GM18868 (cell line): ENCODE results near the gene RAD51D.
"Not testable (repeated sequence)": the region's sequence is repeated elsewhere in the genome, so short reads cannot be mapped to it uniquely, and the experiment has no call there.

Experiments
- ATAC-seq: cut with Tn5 transposase; IDR thresholded peaks from one replicate; pipeline ENCODE4 v1.9.1; 2021; ENCODE audit warnings: mild to moderate bottlenecking, moderate library complexity; ENCODE audit not compliant: unreplicated experiment

Gene RAD51D

GRCh38 chr17:35142467-35142796 is 22.8 kb upstream of the RAD51D start:
- no peak for ATAC-seq

DNA sequence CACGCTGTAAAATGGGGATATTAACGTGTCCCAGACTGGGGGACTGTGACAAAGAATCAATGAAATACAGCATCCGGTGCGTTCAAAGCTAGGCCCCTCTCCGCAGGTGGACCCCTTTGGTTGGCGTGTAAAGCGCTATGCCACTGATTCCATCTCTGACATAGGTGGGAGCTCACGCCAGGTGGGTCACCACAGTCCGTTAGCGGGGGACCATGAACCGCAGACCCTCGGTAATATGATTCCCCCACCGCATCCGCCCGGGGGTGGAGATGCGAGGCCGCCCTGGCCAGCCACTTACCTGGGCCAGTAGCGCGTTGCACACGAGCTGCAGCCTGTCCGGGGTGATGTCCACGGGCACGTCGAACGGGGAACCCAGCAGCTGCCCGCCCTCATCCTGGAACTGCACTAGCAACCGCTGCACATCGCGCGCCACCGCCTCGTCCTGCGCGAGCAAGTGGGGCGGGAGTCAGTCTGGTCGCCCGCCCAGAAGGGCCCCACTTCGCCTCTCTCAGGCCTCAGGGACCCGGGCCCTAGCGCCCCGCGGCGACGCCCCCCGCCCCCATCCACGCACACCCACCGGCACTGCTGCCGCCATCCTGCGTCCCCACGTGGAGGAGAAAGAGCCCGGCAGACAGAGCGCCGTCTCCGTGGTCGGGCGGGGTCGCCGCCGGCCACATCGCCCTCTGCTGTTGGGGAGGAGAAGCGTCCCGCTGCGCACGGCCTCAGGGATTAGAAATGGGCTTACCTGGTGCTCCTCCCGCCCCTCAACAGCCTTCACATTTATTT is 22.2 kb upstream of the RAD51D start, which contains the start of gene NLE1:
Gene NLE1, minus strand, starts transcription at position 623 of the 786 bp plus-strand sequence. Its CDS starts 28 bp downstream, at position 595.
- ATAC-seq, result peak; percentile 92

DNA sequence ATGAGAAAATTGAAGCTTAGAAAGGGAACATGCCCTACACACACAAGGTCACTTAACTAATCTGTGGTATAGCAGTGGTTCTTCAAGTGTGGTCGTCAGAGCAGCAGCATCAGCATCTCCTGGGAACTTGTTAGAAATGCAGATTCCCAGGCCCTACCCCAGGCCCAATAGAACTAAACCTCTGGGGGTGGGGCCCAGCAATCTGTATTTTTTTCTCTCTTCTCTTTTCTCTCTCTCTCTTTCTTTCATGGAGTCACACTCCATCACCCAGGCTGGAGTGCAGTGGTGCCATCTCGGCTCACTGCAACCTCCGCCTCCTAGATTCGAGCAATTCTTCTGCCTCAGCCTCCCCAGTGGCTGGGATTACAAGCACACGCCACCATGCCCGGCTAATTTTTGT is 18.6 kb upstream of the RAD51D start:
- ATAC-seq, result no peak

DNA sequence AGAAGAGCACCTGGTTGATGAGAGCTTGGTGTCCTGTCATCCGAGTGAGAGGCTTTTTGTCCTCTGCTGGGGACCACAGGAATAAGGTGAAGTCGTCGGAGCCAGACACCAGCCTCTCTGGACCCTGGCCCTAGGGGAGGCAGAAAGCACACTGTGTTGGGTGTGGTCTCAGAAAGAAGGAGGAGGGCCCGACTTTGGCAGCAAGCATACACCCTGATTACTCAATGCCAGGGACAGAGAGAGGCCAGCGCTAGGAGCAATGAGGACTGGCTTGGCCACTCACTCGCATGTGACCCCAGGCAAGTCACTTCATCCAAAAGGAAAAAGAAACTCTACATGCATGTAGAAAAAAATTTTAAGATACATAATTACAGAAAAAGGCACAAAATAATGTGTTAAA is 15.7 kb upstream of the RAD51D start:
- no peak for ATAC-seq

DNA sequence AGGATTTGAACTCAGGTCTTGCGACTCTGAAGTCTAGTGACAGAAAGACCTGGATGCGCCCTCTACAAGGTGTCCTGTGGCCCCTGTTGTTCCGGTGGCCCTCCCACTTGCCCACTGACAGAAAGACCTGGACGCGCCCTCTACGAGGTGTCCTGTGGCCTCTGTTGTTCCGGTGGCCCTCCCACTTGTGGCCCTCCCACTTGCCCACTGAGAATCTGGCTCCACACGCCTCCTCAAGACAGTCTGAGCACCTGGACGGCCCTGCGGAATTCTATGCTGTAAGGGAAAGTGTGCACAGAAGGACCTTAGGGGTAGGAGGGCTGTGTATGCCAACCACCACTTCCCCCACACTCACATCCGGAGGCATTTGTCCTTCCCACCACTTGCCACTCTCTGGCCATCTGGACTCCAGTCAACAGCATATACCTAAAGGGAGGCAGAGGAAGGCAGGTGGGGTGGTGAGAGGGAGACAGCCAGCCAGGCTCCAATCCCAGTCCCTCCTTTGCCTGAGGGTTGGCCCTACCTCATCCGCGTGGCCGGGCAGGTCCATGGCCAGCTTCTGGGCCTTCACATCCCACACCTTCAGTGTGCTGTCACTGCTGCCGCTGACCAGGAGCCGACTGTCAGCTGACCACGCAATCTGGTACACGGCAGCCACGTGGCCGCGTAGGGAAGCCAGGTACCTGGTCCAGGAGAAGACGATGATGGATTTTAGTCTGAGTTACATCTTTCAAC is 13.3 kb upstream of the RAD51D start:
- ATAC-seq, result no peak

DNA sequence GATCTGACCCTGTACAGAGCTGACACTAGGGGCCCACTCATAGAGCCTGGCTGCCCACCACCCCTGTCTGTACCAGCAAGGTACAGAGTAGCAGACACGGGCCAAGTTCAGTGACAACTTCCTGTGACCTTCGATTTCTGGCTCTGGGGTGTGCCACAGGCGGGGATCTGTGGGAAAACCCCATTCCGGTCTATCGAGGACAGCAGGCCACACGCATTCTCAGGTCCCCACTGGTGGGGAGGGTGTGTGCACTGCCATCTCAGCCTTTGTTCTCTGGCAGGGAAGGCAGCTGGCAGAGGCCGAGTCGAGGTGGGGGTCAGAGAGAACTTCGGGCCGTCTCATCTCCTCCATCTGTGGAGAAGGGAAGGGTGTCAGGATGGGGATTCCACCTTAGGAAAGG is 12.4 kb upstream of the RAD51D start:
- ATAC-seq, result no peak

DNA sequence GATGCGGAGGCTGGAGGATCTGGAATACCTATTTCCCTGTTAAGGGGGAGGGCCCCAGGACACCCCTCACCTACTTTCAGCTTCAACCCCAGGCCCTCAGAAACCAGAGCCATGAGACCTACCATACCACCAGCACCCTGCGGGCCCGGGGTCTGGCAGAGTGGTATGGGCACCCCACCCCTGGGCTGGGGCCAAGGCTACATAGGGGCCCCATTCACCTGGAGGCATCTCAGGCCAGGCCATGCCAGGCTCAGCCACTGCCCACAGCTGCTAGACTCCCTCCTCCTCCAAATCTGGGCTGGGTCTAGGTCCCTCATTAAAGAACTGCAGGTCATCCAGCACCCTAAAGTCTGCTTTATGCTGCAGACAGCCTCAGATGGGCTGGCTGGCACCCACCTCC is 10.7 kb upstream of the RAD51D start:
- no peak for ATAC-seq

DNA sequence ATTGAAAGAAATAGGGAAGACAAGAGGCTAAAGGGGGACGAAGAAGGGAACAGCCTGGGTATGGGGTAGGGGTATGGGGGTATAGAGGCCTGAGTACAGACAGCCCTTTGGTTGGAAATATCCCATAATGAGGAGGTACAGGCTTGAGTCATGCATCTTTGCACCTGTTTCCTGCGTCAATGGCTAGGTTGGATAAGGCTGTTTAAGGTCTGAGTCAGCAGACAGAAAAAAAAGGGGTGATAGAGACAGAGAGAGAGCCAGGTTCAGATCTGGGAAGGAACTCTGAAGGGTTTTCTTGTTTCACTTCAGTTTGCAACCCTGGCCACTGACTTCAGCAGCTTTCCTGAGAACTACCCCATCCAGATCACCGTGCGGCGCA is 10.3 kb upstream of the RAD51D start:
- ATAC-seq, result no peak

- no peak for ATAC-seq
These were observed 9.7 kb upstream of the RAD51D start for GRCh38 chr17:35129154-35129972.

DNA sequence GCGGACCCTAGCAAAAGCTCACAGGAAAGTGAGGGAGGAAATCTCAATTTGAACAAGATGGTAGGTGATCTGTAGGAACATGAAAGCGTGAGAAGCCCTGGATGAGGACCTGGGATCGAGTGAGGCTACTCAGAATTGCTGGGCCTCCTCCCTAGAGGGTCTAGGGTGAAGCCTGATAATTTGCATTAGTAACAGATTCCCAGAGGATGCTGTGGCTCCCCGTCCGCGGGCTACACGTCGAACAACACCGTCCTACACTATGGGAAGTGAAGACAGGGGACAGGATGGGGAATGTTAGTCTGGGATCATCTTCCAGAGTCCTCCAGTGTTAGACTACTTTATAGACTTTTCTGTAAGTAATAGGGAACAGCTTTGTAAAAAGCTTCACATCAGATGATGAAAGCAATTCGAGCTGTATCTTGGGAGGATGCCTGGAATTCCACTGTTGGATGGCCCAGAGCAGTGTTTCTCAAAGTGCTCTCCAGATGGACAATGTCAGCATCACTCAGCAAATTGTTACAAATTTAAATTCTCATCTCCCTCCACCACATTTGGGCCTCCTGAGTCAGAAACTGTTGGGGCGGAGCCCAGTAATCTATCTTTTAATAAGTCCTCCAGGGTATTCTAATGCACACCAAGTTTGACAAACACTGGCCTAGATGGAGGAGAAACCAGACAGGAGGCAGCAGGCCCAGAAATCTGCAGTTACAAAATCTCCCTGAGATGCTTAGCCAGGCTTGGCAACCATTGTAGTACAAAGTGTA is 8.3 kb upstream of the RAD51D start:
- ATAC-seq, result no peak

DNA sequence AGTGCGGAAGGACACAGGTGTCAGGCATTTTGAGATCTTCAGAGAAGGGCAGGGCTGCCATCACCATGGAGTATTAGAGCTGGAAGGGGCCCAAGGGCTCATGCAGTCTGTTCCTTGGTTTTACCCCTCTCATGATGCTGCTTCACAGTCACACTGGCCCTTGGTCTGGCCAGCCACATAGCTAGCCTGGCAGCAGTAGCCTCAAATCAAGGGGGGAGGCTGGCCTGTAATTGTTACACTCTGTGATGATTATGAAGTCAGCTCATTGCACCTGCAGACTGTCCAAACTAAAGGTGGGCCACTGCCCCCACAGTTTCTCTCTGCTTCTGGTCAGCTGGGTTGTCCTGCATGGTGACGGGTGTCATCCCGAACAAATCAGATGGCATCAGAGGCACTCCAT is 1.7 kb upstream of the RAD51D start, which contains the start of gene FNDC8:
Gene FNDC8, plus strand, starts transcription at position 301 of the 400 bp plus-strand sequence. Its CDS starts 79 bp downstream, at position 380.
- no peak for ATAC-seq

DNA sequence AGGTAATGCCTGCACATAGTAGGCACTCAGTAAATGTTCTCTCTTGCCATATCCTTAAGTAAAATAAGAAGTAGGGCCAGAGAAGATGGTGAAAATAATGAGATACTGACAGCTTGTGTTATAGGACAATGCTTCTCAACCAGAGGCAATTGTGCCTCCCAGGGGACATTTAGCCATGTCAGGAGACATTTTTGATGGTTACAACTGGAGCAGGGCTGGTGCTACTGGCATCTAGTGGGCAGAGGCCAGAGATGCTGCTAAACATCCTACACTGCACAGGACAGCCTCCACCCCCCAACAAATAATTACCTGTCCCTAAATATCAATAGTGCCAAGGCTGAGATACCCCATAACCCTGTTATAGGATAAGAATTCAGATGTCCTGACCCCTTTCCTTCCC is 1.7 kb downstream of the RAD51D start:
- peak; percentile 41 for ATAC-seq

DNA sequence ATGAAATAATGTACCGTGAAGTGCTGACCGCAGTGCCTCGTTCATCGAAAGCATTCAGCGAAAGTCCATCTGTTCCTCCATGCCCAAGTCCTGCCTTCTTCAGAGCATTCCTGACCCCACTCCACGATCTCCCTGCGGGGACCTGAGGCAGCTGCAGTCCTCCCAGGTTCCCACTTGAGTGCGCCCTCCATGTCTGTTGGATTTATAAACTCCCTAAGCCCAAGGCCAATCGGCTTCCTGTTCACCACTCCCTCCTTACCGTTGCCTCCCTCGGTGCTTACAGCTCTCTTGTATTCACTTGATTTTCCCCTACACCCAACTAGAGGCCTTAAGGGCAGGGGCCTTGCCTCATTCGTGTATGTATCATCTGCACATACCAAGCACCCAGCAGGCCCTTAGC is 2.8 kb downstream of the RAD51D start:
- no peak for ATAC-seq

GRCh38 chr17:35110791-35111190 is 8.9 kb downstream of the RAD51D start:
- not testable (repeated sequence) for ATAC-seq

GRCh38 chr17:35104844-35105450 is 14.7 kb downstream of the RAD51D start:
- ATAC-seq, result no peak

DNA sequence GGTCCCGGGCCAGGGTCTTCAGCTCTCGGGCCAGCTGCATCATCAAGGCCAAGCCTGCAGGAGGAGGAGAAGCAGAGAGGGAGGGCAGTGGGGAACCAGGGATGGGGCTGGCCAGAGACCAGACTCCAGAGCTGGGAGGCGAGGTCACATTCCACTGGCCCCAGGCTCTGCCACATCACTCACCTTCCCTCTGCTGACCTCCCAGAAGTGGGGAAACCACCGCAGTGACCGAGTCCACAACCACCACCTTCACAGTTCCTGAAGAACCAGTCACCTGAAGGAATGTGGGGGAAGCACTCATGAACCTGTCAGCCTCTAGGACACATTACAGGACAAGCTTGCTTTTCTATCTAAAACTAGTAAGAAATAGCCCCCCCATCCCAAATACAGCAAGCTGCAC is 16.4 kb downstream of the RAD51D start:
- ATAC-seq, result no peak

DNA sequence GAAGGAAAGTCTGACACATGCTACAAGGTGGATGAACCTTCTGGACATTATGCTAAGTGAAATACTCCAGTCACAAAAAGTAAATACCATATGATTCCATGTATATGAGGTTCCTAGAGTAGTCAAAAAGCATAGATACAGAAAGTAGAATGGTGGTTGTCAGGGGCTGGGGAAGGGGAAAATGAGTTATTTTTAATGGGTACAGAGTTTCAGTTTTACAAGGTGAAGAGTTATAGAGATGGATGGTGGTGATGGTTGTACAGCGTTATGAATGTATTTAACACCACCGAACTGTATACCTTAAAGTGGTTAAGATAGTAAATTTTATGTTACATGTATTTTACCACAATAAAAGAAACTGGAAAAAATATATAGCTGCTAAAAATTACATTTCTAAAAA is 17.9 kb downstream of the RAD51D start:
- no peak for ATAC-seq

- no peak for ATAC-seq
These were observed 18.6 kb downstream of the RAD51D start for GRCh38 chr17:35101036-35101435.

DNA sequence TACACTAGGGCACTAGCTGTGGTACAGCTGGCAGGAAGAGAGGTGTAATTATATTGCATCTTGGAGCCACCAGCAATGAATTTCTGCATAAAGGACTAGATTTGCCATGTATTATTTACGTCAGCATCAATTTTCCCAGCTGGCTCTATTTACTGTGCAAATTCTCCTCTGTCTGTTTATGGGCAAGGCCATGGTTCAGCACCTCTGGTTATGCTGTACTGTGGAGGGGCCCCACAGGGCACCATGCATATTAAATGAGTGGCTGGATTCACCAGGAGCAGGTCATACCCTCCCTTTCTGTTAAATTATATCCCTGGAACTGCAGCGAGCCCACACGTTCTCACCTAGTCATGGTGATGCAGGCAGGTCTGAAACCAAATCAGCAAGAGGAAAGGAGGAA is 19.8 kb downstream of the RAD51D start:
- no peak for ATAC-seq

GRCh38 chr17:35097776-35098175 is 21.9 kb downstream of the RAD51D start:
- no peak for ATAC-seq
